PC-3 (cell line): ENCODE measurements around the gene ADARB2. TPM values are rescaled to one million over a fixed set of nuclear protein-coding genes. Genes with fewer than 3 reads are reported as not detected.

ENCODE experiments used
- ATAC-seq: fragments of 200-7000 bp; cut with Tn5 transposase; 2 replicates; pipeline ENCODE4 v1.9.1; 2020; ENCODE audit warnings: mild to moderate bottlenecking, moderate library complexity
- BruUV-seq: library from RNA; stranded (reverse); fragments of 400-500 nt; replicated peaks from 2 replicates; lab custom pipeline; 2021; lab: Mats Ljungman, UMichigan
- CTCF ChIA-PET: fragments of 300-600 bp; sonication (Branson Sonifier 250); formaldehyde crosslinking; loops from one replicate; lab custom pipeline; 2022; ENCODE audit warnings: antibody characterized with exemption; lab: Charles Lee
- POLR2A ChIA-PET: fragments of 300-600 bp; sonication (Branson Sonifier 250); formaldehyde crosslinking; loops from one replicate; lab custom pipeline; 2022; ENCODE audit warnings: antibody characterized with exemption; ENCODE audit not compliant: unreplicated experiment; lab: Charles Lee
- DNase-seq: peaks from one replicate; pipeline ENCODE4 v3.0.0-alpha.2; 2015
- H2AFZ ChIP-seq: fragments of 300-600 bp; sonication (generic); 2 replicates; pipeline ENCODE4 v1.6.0; 2016; ENCODE audit warnings: antibody characterized with exemption, low read length
- H3F3A ChIP-seq: fragments of 300-600 bp; sonication (generic); one replicate; pipeline ENCODE4 v1.6.0; 2017; ENCODE audit warnings: antibody characterized with exemption, low read length, control low read depth, mild to moderate bottlenecking; ENCODE audit not compliant: unreplicated experiment
- H3K27ac ChIP-seq: fragments of 300-600 bp; sonication (generic); 2 replicates; pipeline ENCODE4 v1.5.1; 2016; ENCODE audit warnings: mild to moderate bottlenecking, low read length
- H3K27me3 ChIP-seq: fragments of 300-600 bp; sonication (generic); 2 replicates; pipeline ENCODE4 v1.6.1; 2016; ENCODE audit warnings: low read length, mixed read lengths
- H3K36me3 ChIP-seq: fragments of 300-600 bp; sonication (generic); 2 replicates; pipeline ENCODE4 v1.6.1; 2016; ENCODE audit warnings: low read depth, mixed run types, low read length, mixed read lengths
- H3K4me1 ChIP-seq: fragments of 300-600 bp; sonication (generic); 2 replicates; pipeline ENCODE4 v1.5.1; 2016; ENCODE audit warnings: low read length; ENCODE audit not compliant: insufficient read depth
- H3K4me2 ChIP-seq: fragments of 300-600 bp; sonication (generic); 2 replicates; pipeline ENCODE4 v1.6.0; 2016; ENCODE audit warnings: low read length
- H3K4me3 ChIP-seq: fragments of 300-600 bp; sonication (generic); 2 replicates; pipeline ENCODE4 v1.5.1; 2016; ENCODE audit warnings: mild to moderate bottlenecking, low read length, mixed read lengths
- H3K79me2 ChIP-seq: fragments of 300-600 bp; sonication (generic); 2 replicates; pipeline ENCODE4 v1.6.1; 2017; ENCODE audit warnings: low read length, mixed read lengths
- H3K9ac ChIP-seq: fragments of 300-600 bp; sonication (generic); 2 replicates; pipeline ENCODE4 v1.6.0; 2016; ENCODE audit warnings: mild to moderate bottlenecking, low read length
- H3K9me2 ChIP-seq: fragments of 300-600 bp; sonication (generic); replicated peaks from 2 replicates; pipeline ENCODE4 v1.6.1; 2016; ENCODE audit warnings: mixed run types, low read length, mixed read lengths
- H3K9me3 ChIP-seq: fragments of 300-600 bp; sonication (generic); 2 replicates; pipeline ENCODE4 v1.6.1; 2016; ENCODE audit warnings: low read length, mixed read lengths
- H4K20me1 ChIP-seq: fragments of 300-600 bp; sonication (generic); 2 replicates; pipeline ENCODE4 v1.6.1; 2016; ENCODE audit warnings: low read length, mixed read lengths
- EZH2 ChIP-seq: fragments of 300-600 bp; sonication (generic); IDR thresholded peaks from one replicate; pipeline ENCODE4 v1.6.1; 2017; ENCODE audit warnings: antibody characterized with exemption, mild to moderate bottlenecking, low read length; ENCODE audit not compliant: unreplicated experiment
- EZH2phosphoT487 ChIP-seq: fragments of 300-600 bp; sonication (generic); IDR thresholded peaks from 2 replicates; pipeline ENCODE4 v1.6.1; 2018; ENCODE audit warnings: mild to moderate bottlenecking, antibody characterized with exemption, low read length, borderline replicate concordance
- intact Hi-C: fragments of 100-400 bp; cut with micrococcal nuclease; formaldehyde crosslinking; loops from 2 replicates; pipeline ENCODE4 v1.9.0; 2023
- total RNA-seq: library from RNA; depleted of rRNA; stranded (reverse); fragments of >200 nt; gene quantifications from 2 replicates; pipeline ENCODE4 v1.2.3, GENCODE V29; 2014
- TF ChIP-seq, protein P1 (sequence below): fragments of 300-600 bp; sonication (generic); conservative IDR thresholded peaks from 2 replicates; pipeline ENCODE4 v1.5.1; 2017; ENCODE audit warnings: antibody characterized with exemption, low read depth, mild to moderate bottlenecking, low read length

The ADARB2 gene
- total RNA-seq, 1 experiment from 2014 or later, result not detected

DNA sequence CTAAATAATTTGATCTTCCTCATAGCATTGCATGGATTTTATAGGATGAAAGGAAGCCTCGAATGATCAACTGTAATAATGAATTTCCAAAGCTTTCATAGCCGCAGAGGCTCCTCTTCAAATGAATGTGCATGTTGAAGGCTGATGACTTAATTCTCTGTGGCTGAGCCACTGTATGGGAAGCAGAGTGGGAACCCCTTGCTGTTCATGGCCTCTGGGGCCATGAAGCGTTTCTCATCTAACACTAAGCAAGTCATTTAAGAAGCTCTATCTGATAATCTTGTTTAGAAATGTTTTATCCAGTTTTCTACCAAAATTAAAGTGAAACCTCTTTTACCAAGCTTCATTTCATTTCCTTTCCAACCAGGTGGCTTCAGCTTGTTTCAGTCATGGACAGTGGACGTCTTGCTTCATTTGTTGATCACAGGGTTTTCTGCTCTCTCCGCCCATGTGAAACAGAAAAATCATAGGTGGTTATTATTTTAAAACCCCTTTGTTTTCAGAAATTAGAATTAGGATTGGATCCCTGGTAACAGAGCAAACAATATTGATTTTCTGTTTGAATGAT is 10.3 kb upstream of the ADARB2 start:
- Histone ChIP-seq H3K9me3 (no peaks in the 10 kb centered on the region), H3K4me2 (no peak overlapping the region), H3K9me2 (no peaks in the 10 kb centered on the region), H2AFZ (no peak overlapping the region), H4K20me1 (no peaks in the 10 kb centered on the region), H3K4me3 (no peak overlapping the region), H3K27ac (no peak overlapping the region), H3K79me2 (no peaks in the 10 kb centered on the region), H3F3A (no peaks in the 10 kb centered on the region), H3K27me3 (no peaks in the 10 kb centered on the region), H3K4me1 (no peaks in the 10 kb centered on the region), H3K9ac (no peak overlapping the region), H3K36me3 (no peaks in the 10 kb centered on the region)
- BruUV-seq, result no TSS peak
- TF ChIP-seq EZH2phosphoT487 (no peak), EZH2 (no peak)
- TF ChIP-seq, protein P1, sequence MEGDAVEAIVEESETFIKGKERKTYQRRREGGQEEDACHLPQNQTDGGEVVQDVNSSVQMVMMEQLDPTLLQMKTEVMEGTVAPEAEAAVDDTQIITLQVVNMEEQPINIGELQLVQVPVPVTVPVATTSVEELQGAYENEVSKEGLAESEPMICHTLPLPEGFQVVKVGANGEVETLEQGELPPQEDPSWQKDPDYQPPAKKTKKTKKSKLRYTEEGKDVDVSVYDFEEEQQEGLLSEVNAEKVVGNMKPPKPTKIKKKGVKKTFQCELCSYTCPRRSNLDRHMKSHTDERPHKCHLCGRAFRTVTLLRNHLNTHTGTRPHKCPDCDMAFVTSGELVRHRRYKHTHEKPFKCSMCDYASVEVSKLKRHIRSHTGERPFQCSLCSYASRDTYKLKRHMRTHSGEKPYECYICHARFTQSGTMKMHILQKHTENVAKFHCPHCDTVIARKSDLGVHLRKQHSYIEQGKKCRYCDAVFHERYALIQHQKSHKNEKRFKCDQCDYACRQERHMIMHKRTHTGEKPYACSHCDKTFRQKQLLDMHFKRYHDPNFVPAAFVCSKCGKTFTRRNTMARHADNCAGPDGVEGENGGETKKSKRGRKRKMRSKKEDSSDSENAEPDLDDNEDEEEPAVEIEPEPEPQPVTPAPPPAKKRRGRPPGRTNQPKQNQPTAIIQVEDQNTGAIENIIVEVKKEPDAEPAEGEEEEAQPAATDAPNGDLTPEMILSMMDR, result no peak
- DNase-seq (no peak), ATAC-seq (no peak)
- CTCF ChIA-PET, result no interaction called here
- intact Hi-C loops, result no loop called here
- POLR2A ChIA-PET, result no interaction called here

DNA sequence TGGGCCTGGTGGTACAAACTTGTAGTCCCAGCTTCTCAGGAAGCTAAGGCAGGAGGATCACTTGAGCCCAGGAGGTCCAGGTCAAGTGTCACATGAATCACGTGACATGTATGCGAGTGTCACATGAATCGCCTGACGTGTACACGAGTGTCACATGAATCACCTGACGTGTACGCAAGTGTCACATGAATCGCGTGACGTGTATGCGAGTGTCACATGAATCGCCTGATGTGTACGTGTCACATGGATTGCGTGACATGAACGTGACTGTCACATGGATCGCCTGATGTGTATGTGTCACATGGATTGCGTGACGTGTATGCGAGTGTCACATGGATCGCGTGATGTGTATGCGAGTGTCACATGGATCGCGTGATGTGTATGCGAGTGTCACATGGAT is 9.5 kb upstream of the ADARB2 start:
- no peaks in the 10 kb centered on the region for H3K36me3 ChIP-seq
- DNase-seq (no peak), ATAC-seq (no peak)
- TF ChIP-seq EZH2 (no peak), EZH2phosphoT487 (no peak)
- TF ChIP-seq, protein P1, result no peak
- no peak overlapping the region for H3K9ac ChIP-seq
- no peaks in the 10 kb centered on the region for H3K4me1 ChIP-seq
- POLR2A ChIA-PET, result no interaction called here
- H3K9me3 ChIP-seq, result no peaks in the 10 kb centered on the region
- no peaks in the 10 kb centered on the region for H3K79me2 ChIP-seq
- H3K27me3 ChIP-seq, result no peaks in the 10 kb centered on the region
- H3K9me2 ChIP-seq, result no peaks in the 10 kb centered on the region
- intact Hi-C loops, result no loop called here
- H3K27ac ChIP-seq, result no peak overlapping the region
- no peaks in the 10 kb centered on the region for H4K20me1 ChIP-seq
- H3K4me3 ChIP-seq, result no peak overlapping the region
- no peak overlapping the region for H3K4me2 ChIP-seq
- CTCF ChIA-PET, result no interaction called here
- BruUV-seq, result no TSS peak
- H3F3A ChIP-seq, result no peaks in the 10 kb centered on the region
- H2AFZ ChIP-seq, result no peak overlapping the region

DNA sequence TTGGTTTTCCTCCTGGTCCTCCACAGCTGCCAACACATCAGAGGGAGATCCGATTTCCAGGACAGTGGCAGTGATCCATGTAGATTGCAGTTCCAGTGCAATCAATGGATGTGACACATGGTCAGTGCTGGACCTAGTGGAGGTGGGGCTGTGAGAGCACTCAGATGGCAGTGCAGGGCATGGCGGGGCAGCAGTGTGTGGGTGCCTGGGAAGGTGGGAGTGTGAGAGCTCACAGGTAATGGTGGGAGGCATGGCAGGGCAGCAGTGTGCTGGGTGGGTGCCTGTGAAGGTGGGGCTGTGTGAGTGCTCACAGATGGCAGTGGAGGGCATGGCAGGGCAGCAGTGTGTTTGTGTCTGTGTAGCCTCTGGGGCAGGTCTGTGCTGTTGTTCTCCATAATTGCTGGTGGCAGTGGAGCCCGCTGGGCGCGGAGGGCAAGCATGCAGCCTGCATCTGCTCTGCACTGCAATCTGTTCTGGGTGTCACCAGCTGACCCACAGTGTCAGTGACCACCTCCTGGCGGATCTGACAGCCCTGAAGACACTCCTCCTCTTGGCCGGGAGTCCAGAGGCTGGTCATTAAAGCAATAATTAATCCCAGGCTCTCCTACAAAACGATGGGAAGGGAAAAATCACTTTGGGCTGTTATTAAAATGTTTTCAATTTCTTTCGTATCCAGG is 8.6 kb upstream of the ADARB2 start:
- H2AFZ ChIP-seq, result no peak overlapping the region
- no peaks in the 10 kb centered on the region for H3F3A ChIP-seq
- no TSS peak for BruUV-seq
- no peaks in the 10 kb centered on the region for H3K9me2 ChIP-seq
- no peak overlapping the region for H3K27ac ChIP-seq
- H3K4me1 ChIP-seq, result no peaks in the 10 kb centered on the region
- no peaks in the 10 kb centered on the region for H3K9me3 ChIP-seq
- H3K79me2 ChIP-seq, result no peaks in the 10 kb centered on the region
- intact Hi-C loops, result no loop called here
- DNase-seq, result no peak
- POLR2A ChIA-PET, result no interaction called here
- ATAC-seq, result no peak
- H3K4me3 ChIP-seq, result no peak overlapping the region
- H3K27me3 ChIP-seq, result peaks cover 5% of the 10 kb centered on the region; the same call in 1 of the 2 replicates
- no peaks in the 10 kb centered on the region for H4K20me1 ChIP-seq
- H3K9ac ChIP-seq, result no peak overlapping the region
- CTCF ChIA-PET, result no interaction called here
- H3K36me3 ChIP-seq, result no peaks in the 10 kb centered on the region
- no peak overlapping the region for H3K4me2 ChIP-seq
- no peak for TF ChIP-seq EZH2
- no peak for TF ChIP-seq EZH2phosphoT487
- TF ChIP-seq, protein P1, result no peak
